KBM-7 (cell line): ENCODE results near the gene CTNNBL1.

Experiments
- DNase-seq: peaks from one replicate; pipeline ENCODE4 v3.0.0-alpha.2; 2015
- in situ Hi-C: fragments of 300-500 bp; cut with MboI; formaldehyde crosslinking; loops from 2 replicates; pipeline ENCODE4 v1.14.3; 2020; ENCODE audit warnings: low sequenced_read_pairs, low pct_unique_long_range_greater_than_20kb, mixed read lengths

The CTNNBL1 gene

DNA sequence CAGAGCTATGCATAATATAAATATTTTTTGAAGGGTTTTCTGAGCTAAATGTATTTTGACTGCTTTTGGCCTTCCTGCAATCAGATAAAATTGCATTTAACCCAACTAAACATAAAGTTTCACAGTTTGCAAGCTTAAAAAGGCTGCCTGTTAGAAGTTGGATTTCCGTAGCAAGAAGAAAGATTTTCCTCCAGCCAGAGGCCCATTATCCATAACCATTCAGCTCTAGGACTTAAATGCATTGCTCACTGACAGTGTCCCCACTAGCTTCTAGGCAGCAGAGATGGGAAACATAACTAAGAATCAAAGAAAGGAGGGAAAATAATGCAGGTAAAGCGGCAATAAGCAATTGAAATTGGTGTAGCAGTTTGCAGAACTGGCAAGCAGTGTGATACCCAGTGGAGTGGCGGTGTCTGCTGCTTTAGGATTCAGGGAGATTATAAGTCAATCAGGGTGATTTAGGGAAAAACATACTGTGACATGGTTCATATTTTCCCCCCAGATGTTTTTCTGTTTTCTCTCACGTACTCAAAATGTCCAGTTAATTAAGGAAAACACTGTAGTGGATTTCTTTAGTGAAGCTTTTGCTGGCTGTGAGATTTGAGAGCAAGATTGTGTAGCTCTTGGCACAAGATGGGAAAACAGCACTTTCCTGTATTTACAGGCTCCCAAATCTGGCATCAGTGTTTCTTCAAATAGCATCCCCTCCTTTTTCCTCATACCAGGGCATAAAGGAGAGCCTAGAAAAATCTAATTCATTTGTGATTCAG is 69.1 kb downstream of the CTNNBL1 start:
- in situ Hi-C loops = no loop called here
- no peak for DNase-seq

GRCh38 chr20:37764333-37764935 is 70.6 kb downstream of the CTNNBL1 start:
- DNase-seq = no peak
- in situ Hi-C loops = no loop called here

GRCh38 chr20:37770908-37771307 is 77.1 kb downstream of the CTNNBL1 start:
- in situ Hi-C loops = no loop called here

GRCh38 chr20:37773291-37773826 is 79.5 kb downstream of the CTNNBL1 start:
- DNase-seq = no peak
- in situ Hi-C loops = no loop called here

More at GRCh38 chr20:37770908-37771307, 77.1 kb downstream of the CTNNBL1 start:
- no peak for DNase-seq

GRCh38 chr20:37774156-37774555 is 80.3 kb downstream of the CTNNBL1 start:
- in situ Hi-C loops = no loop called here
- DNase-seq = no peak

DNA sequence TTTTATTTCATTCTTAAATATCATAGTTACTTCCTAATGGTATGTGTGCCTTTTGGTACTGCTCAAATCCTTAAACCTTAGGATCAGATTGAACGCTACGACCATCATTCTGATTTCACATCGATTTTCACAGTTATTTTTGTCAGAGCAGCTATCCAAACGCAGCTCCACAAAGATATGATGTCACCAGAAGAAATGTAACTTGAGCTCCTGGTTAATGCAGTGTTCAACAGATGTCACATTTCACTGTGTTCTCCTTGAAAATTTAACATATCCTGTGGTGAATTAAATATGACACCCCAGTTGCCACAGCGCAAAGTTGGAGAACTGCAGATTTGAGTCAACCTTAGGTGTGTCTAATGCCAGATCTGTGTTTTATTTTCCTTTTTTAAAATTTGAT is 81.4 kb downstream of the CTNNBL1 start:
- in situ Hi-C loops = no loop called here

GRCh38 chr20:37776049-37776448 is 82.2 kb downstream of the CTNNBL1 start:
- no peak for DNase-seq
- in situ Hi-C loops = no loop called here

More for the DNA sequence above, 81.4 kb downstream of the CTNNBL1 start:
- DNase-seq = no peak

GRCh38 chr20:37776526-37776925 is 82.7 kb downstream of the CTNNBL1 start:
- DNase-seq = no peak
- in situ Hi-C loops = no loop called here

DNA sequence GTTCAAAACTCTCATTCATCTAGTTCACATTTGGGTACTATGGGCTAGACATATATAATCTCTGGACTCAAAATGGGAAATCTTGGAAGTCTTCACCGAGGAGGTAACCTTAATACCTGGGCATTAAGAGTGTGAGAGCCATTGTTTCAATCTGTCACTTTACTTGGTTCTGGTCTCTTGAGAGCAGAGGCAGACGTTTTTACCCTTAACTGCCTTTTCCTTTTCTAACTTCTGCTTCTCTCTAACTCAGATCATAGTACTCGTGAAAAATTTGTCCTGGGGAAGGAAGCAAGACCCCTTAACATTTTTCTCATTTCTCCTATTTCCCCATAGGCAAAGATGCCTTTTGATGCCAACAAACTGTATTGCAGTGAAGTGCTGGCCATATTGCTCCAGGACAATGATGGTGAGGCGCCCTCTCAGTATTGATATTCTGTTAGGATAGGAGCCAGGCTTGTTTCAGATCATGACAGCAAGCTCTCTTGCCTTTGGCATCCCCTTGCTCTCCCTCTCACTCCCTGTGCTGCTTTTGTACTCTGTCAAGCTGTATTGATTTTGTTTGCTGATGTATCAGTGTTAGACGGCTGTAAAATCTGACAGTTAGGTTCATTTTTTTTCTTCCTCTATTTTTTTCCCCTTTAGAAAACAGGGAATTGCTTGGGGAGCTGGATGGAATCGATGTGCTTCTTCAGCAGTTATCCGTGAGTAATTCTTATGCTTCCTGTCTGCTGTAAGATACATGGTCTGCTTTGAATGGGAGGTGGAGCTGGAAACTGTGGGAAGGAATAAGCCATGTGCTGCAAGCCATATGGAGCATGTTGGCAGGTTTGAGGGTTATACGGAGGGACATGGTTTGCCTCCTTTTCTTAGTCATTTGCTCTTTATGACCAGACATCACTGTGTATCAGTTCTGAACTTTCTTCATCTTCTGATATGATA is 83.5 kb downstream of the CTNNBL1 start:
- in situ Hi-C loops = no loop called here
- no peak for DNase-seq

DNA sequence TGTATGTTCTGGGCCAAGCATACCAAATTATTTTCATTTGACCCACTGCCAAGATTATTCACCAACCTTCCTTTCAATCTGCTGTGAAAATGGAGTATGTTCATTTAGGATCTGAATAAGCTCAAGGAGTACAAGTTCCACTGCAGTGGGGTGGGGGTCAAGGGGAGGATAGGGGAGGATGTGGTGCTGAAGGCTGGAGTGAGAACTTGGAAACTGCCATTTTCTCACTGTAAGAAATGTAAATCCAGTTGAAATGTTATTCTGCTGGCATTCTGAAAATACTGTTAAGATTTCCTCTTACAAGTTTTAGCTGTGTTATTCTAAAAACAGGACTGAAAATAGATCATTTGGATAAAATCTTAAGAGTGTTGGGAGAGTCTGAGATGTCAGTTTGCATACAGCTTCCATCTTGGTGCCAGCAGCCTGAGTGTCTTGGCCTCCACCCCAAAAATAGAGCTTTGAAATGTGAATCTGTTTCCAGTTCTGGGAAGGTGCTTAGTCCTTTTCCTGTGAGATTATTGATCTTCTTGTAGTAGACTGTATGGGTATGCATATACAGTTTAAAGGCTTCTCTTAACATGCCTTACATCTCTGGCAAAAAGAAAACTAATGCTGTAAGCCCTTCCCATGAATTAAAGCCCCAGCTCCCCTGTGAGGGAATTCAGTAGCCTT is 84.3 kb downstream of the CTNNBL1 start:
- DNase-seq = no peak
- in situ Hi-C loops = no loop called here

DNA sequence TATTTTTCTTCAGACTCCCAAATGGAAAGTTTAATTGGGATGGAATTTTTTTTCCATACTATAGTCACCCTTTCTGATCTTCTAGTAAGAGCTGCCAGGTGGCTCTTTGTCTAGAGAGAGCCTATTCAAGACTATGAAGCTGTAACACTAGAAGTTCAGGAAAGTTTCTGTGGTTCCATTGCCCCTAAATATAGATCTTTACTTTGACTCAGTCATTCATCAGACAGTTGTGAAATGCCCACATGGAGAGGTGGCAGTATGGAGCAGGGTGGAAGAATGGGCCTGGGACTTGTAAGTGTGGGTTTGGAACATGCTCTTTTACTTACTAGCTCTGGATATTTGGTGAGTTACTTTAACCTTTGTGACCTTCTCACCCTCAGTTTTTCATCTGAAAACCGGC is 87.8 kb downstream of the CTNNBL1 start:
- in situ Hi-C loops = no loop called here
- no peak for DNase-seq

DNA sequence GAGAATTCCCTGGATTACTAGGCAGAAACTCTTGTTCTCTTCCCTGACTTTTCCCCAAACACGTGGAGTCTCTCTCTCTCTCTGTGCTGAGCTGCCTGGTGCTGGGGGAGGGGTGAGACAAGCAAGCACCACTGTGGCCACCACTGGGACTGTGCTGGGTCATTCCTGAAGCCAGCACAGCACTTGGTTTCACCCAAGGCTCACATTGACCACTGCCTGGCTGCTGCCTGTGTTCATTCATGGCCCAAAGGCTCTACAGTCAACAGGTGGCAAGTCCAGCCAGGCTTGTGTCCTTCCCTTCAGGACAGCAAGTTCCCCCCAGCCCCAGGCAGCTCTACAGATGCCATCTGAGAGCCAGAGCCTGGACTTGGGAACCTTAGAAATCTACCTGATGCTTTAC is 92.2 kb downstream of the CTNNBL1 start:
- in situ Hi-C loops = no loop called here
- DNase-seq = no peak

- DNase-seq = no peak
- in situ Hi-C loops = no loop called here
Observed at GRCh38 chr20:37789408-37789807, 95.6 kb downstream of the CTNNBL1 start.

DNA sequence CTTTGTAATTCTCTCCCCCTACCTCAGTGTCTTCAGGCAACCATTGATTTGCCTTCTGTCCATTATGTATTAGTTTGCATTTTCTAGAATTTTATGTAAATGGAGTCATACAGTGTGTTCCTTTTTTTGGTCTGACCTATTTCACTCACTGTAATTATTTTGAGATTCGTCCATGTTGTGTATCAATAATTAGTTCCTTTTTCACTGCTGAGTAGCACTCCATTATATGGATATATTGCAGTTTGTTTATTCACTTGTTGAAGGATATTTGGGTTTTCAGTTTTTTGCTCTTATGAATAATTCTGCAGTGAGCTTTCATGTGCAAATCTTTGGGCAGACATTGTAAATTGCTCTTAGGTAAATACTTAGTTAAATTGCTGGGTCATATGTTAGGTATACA is 97.1 kb downstream of the CTNNBL1 start:
- in situ Hi-C loops = no loop called here
- DNase-seq = no peak

DNA sequence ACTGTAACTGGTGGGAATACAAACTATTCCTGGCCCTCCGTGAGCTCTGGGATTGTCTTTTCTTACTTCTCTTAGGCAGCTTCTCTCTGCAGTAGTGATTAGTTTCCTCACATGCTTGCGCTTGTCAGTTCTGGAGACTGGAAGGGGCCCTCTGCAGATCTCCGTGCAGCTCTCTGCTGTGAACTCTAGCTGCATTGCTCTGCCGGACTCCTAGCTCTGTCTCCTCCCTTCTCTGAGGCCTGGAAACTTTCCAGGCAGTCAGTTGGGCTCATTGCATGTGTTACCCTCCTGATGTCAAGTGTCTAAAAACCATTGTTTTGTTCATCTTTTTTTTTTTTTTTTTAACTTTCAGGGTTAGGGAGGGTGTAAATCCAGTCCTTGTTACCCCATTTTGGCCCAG is 102.3 kb downstream of the CTNNBL1 start:
- in situ Hi-C loops = no loop called here
- no peak for DNase-seq

DNA sequence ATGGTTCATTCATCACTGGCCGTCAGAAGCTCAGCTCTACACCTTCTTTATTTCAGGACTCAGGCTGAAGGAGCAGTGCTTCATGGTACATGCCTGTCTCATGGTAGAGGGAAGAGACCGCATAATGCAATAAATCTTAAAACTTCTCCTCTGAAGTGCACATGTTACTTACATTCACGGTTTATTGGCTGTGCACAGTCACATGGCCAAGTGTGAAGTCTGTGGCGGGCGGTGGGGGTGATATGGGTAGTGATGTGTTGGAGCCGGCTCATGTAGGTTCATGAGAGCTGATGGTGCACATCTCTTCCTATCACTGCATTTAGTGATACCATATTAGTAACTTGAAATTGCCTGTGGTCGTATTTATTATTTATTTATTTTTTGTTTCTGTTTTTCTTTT is 102.9 kb downstream of the CTNNBL1 start:
- in situ Hi-C loops = no loop called here
- no peak for DNase-seq

DNA sequence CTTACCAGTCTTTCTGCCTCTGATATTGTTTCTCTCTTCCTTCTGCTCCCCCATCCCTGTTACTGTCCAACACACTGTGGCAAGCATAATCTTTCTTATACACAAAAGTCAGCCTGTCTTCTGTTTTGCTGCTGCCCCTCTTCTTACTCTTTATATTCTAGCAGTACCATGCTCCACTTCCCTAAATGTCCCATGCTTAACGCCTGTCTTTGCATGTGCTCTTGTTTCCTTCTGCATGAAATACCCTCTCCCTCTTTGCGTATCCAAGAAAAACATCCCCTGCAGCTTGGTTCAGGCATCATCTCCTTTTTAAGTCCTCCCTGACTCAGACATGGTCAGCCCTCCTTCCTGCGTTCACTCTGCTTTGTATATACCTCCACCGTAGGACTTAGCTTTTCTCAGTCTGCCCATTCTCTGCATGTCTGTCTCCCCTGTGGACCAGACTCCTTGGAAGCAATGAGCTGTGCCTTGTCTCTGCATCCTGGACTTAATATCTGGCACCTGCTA is 103.9 kb downstream of the CTNNBL1 start:
- DNase-seq = no peak
- in situ Hi-C loops = no loop called here

- in situ Hi-C loops = no loop called here
Observed at GRCh38 chr20:37798312-37798711, 104.5 kb downstream of the CTNNBL1 start.

GRCh38 chr20:37800618-37801017 is 106.8 kb downstream of the CTNNBL1 start:
- in situ Hi-C loops = no loop called here
- no peak for DNase-seq

More at GRCh38 chr20:37798312-37798711, 104.5 kb downstream of the CTNNBL1 start:
- DNase-seq = no peak
